GM12892 (cell line): Measurements from ENCODE around the gene C11orf21.

Source experiments
- POLR2A ChIP-seq: IDR thresholded peaks from 2 replicates; pipeline ENCODE4 v1.6.1; 2011; ENCODE audit warnings: low read depth, low read length, control low read depth
- POLR2AphosphoS5 ChIP-seq: IDR thresholded peaks from 2 replicates; pipeline ENCODE4 v1.6.1; 2011; ENCODE audit warnings: low read depth, low read length, control low read depth
- TAF1 ChIP-seq: IDR thresholded peaks from 2 replicates; pipeline ENCODE4 v1.6.1; 2011; ENCODE audit warnings: low read depth, mild to moderate bottlenecking, control low read depth, low read length, borderline replicate concordance

DNA sequence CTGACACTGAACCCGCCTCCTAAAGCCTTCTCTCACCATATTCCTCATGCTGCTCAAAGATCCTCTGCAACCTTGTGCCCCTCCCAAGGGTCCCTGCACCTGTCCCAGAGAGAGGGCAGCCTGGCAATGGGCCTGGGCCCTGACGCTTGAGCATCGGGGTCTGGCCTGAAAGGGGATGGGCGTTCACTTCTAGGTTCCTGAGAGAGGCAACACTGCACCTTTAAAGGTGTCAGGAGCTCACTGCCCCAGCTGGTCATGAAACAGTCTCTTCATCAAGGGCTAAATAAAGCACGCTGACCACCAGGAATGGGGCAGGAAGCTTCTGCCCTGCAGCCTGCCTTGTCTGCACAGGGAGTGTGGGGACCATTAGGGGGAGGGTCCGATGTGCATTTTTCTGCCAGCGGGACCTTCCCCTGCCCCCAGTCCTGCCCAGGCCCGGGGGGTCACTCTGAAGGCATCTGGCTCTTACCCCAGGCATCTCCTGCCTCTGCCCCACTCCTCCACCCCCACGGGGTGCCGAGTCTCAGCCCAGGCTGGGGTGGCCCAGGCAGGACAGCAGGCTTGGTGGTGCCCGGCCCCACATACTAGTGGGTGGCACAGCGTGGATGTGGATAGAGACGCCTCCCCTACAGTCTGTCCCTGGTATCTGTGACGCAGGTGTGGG is 3.5 kb downstream of the C11orf21 start:
- TF ChIP-seq POLR2AphosphoS5 (no peak), POLR2A (no peak), TAF1 (no peak)
